Right ventricle myocardium inferior (tissue), 1 donor: ENCODE measurements around the gene BAIAP3. TPM values are rescaled to one million over a fixed set of nuclear protein-coding genes. Genes with fewer than 3 reads are reported as not detected.

Experiments
- ATAC-seq: fragments of 200-7000 bp; cut with Tn5 transposase; one replicate; pipeline ENCODE4 v1.9.1; 2020; ENCODE audit warnings: mild to moderate bottlenecking, moderate library complexity
- DNase-seq: peaks from one replicate; pipeline ENCODE4 v3.0.0; 2021; ENCODE audit errors: missing footprints
- intact Hi-C: fragments of 100-400 bp; cut with DNase I; formaldehyde crosslinking; loops from one replicate; pipeline ENCODE4 v1.11.0; 2022
- total RNA-seq: library from RNA; stranded (reverse); fragmentation: NEBNext Ultra II Directional; extraction: Animal tissue kit (Norgen Biotek cat#: 25700); gene quantifications from one replicate; pipeline ENCODE4 v1.2.1, GENCODE V29; 2021
- donor health status: DM: no; HTN: yes; CAD: no; lungs with severe emphysema.

The BAIAP3 gene
- total RNA-seq, 1 donor from 2014 or later: 1.9 TPM

DNA sequence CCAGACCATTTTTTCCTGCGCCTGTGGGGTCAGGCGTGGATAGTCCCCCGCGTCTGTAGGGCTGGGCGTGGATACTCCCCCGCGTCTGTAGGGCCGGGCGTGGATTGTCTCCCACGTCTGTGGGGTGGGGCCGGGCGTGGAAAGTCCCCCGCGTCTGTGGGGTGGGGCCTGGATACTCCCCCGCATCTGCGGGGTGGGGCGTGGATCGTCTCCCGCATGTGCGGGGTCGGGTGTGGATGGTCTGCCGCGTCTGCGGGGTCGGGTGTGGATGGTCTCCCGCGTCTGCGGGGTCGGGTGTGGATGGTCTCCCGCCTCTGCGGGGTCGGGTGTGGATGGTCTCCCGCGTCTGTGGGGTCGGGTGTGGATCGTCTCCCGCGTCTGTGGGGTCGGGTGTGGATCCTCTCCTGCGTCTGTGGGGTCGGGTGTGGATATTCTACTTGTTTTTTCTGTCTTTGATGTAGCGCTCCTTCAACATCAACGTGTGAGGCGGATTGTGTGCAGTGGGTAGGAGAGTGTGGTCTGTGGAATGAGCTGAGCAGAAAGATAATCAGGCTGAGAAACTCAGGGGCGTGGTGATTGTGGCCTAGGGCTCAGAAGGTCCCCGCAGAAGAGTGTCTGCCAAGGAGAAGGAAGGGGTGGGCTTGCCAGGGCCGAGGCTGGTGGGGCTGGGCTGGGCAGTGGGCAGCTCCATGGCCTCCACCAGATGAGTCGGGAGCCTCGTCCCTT lies 21.5 kb downstream of the BAIAP3 start:
- ATAC-seq: no peak
- intact Hi-C loops: loop anchor here (5.0 kb wide), 1 partner anchor 48 kb away; the partner anchor contains the start of gene UBE2I
- no peak for DNase-seq

DNA sequence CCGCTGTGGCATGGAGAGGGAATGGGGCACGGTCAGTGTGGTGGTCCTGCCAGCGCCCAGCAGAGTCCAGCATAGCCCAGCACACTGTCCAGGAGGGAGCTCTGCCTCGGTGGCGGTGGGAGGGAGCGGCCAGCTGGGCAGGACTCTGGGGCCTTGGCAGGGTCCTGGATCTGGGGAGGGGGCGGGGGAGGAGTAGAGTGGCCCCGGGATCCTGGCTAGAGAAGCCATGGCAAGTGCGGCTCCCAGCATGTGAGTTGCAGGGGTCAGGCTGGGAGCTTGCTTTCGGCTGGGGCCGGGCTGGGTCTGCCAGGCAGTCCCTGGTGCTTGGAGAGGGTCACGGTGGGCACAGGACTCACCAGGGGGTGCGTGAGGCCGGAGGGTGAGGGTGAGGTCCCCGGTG lies 22.1 kb downstream of the BAIAP3 start:
- ATAC-seq (no peak), DNase-seq (no peak)
- intact Hi-C loops: no loop called here

DNA sequence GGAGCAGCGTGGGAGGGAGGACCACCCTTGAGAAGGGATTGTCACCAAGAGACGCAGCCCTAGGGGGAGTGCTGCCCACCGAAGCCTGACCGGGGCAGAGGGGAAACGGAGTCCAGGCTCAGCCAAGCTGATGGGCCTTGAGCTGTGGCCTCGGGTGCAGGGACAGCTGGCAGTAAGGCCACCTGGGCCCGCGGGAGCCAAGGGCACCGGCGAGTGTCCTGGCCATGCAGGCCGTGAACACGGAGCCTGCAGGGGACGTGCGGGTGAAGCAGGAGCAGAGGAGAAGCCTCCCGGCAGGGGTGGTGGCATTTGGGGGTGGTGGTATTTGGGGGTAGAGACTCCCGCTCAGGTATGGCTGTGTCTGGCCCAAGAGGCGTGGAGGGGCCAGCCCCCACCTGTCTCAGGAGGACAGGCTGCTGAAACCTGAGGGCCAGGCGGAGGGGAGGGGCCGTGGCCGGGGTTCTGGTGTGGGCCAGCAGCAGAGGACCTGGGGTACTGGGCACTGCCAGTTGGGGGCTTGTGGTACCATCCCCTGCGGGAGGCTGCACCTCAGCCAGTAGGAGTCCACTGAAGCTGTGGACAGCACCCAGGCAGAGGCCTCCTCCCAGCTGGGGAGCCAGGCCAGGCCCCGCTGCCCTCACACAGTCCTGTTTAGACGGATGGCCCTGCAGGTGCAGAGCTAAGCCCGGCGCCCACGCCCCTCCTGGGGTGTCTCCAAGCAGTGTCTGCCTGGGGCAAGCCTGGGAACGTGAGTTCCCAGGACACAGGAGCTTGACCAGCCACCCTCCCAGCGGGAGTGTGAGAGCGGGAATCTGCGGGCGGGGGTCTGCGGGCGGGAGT lies 22.8 kb downstream of the BAIAP3 start:
- intact Hi-C loops: no loop called here
- no peak for ATAC-seq
- DNase-seq: no peak

DNA sequence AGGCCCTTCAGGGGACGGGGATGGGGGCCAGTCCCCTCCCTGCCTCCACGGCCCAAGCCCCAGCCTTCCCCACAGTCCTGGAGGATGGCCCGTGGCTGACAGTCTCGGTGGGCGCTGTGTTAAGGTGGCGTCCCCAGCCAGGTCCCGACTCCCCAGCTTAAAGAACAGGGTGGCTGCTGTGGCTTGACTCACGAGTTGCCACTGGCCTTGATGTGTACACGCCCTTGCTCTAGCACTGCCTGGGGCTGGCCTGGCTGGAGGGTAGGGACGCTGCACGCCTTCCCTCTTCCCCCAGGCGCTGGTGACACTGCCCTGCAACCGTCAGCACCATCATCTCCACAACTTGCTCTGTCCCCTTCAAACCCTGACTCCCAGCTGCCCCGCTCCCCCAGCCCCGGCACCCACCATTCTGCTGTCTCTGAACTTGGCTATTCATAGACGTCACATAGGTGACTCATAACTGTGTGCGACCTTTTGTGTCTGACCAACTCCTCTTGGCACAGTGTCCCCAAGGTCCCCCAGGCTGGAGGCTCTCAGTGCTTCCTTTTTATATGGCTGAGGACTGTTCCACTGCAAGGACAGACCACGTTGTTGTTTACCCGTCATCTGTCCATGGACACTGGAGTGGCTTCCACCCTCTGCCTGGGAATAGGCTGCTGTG lies 24.6 kb downstream of the BAIAP3 start:
- peak; percentile 12 for ATAC-seq
- intact Hi-C loops: no loop called here
- no peak for DNase-seq

DNA sequence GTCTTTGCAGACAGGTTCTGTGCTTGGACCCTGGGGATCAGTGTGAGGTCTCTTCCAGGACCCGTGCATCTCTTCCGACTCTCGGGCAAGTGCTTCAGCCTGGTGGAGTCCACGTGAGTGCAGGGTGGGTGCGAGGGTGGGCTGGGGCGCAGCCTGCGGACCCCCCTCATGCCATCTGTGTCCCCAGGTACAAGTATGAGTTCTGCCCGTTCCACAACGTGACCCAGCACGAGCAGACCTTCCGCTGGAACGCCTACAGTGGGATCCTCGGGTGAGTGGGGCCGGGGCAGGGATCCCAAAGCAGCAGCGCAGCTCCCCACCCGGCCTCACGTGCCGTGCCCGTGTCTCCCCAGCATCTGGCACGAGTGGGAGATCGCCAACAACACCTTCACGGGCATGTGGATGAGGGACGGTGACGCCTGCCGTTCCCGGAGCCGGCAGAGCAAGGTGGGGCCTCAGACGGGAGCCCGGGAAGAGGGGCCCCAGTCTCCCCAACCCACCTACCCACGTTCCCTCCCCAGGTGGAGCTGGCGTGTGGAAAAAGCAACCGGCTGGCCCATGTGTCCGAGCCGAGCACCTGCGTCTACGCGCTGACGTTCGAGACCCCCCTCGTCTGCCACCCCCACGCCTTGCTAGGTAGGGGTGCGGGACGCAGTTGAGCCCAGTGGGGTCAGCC lies 28.4 kb downstream of the BAIAP3 start:
- ATAC-seq (no peak), DNase-seq (no peak)
- intact Hi-C loops: loop anchor here (5.0 kb wide), 1 partner anchor 60 kb away; the partner anchor contains the start of gene UQCC4

DNA sequence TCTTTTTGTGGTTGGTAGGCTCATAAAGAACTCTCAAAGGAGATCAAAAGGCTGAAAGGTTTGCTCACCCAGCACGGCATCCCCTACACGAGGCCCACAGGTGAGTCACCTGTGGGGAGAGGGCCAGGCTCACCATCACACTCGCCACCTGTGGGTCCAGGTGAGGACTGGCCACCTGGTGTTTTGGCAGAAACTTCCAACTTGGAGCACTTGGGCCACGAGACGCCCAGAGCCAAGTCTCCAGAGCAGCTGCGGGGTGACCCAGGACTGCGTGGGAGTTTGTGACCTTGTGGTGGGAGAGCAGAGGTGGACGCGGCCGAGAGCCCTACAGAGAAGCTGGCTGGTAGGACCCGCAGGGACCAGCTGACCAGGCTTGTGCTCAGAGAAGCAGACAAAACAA lies 29.4 kb downstream of the BAIAP3 start:
- DNase-seq (no peak), ATAC-seq (no peak)
- intact Hi-C loops: loop anchor here (5.0 kb wide), 1 partner anchor 59 kb away; the partner anchor contains the start of gene UQCC4

DNA sequence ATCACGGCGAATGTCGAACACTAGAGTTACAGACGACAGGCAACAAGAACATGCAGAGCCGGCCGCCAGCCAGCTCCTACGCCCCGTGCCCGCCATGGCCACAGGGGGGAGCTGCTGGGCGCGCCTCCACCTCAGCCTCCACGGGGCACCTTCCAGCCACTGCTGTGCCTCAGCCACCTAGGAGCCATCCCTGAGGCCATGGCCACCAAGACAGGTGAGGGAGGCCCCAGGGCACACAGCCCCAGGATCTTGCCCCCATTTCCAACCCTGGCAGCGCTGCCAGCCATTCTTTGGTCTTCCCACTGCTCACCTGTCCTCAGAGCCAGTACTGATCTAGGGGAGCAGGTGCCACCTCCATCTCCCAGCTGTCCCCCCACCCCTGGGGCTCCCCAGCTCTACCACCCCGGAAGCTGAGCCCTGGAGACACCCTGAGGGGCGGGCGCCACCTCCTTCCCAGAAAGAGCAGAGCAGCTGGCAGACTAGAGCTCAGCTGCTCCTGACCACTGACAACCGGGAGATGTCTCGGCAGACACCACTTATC lies 30.1 kb downstream of the BAIAP3 start:
- intact Hi-C loops: loop anchor here (5.0 kb wide), 1 partner anchor 59 kb away; the partner anchor contains the start of gene UQCC4
- DNase-seq (peak; percentile 81), ATAC-seq (peak; percentile 58)

DNA sequence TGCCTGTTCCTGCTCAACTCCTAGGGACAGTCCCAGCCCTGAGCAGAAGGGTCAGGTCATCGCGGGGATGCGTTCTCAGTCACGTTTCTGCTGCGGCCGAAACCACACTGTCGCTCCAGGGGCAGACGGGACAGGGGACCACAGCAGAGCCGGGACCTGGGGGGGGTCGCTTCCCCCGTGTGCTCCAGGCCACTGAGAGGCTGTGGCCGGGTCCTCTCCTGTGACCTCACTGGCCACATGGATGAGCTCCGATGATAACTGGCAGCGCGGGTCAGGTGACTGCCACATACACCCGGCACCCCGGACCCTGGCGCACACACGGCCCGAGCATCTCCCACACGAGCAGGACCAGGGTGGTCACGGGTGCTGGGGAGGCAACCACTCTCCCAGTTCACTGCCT lies 31.1 kb downstream of the BAIAP3 start:
- ATAC-seq (no peak), DNase-seq (no peak)
- intact Hi-C loops: loop anchor here (5.0 kb wide), 1 partner anchor 58 kb away; the partner anchor contains the start of gene UQCC4

DNA sequence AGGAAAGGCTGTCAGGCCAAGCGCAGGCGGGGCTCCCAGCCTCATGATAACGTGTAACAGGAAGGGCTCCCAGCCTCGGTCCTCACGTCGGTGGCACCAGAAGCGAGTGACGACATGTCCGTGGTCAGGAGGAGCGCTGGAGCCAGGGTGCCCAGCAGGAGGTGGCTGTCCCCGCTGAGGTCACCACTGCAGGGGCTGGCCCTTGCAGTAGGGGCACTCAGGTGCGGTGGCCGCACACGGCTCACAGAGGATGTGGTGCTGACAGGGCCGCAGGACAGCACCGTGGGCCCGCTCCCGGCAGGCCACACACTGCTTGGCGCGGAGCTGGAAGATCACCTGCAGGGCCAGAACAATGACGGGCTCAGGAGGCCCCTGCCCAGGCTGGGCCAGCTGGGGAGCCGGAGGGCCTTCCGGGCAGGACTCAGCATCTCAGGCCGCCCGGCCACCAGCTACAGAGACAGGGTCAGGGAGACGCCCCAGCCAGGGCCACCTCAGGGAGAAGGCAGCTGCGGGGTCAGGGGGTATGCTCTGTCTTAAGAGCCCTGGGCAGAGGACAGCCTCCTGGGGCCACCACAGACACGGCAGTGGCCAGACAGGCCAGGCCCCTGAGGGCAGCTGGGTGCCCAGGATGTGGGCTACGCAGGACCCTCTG lies 32.7 kb downstream of the BAIAP3 start:
- intact Hi-C loops: no loop called here
- ATAC-seq (no peak), DNase-seq (no peak)

DNA sequence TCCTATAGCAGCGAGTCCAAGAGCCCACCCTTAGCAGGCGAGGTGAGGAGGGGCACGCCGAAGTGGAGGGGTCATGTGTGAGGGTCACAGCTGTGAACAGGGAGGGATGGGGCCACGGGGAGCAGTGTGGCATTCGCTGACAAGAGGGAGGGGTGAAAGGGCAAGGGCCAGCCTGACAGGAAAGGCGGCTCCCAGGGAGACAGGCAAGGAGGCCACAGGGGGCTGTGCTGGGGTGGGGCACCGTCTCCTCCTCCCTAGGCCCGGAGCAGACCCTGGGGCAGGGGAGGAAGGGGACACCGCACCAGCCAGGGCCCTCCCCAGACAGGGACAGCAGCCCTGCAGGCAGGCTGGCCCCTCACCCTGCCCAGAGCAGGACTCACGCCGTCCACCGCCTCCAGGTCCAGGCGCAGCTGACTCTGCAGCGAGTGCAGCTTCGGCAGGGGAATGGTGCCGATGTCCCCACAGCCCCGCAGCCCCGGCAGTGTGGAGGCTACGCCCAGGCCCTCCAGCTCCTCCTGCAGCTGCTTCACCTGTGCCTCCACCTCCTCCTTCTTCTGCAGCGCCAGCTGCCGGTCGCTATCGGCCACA lies 33.4 kb downstream of the BAIAP3 start:
- DNase-seq (no peak), ATAC-seq (peak; percentile 14)
- intact Hi-C loops: no loop called here

DNA sequence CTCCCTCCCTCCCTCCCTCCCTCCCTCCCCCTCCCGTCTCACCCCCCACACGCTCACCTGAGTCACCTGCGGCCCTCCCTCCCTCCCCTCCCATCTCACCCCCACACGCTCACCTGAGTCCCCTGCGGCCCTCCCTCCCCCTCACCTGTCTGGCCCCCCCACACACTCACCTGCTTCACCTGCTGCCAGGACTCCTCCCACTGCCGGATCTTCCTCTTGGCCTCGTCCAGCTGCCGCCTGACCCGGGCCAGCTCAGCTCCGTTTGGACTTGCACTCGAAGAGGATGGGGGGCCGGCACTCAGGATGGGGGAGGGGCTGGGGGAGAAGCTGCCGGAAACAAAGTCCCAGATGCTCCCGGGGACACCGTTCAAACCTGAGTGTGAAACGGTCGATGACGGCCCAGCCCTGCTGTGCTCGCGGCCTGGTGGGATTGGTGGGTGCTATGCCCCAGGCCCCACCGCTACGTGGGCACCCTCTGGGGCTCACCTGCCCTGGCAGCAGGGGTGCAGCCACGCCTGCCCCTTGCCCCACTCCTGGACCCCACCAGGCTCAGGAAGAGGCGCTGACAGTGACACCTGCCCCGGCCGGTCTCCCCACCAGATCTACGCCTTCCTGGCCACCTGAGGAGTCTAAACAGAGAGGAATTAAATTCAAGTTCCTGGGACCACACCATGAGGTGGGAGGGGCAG lies 34.2 kb downstream of the BAIAP3 start:
- intact Hi-C loops: no loop called here
- no peak for ATAC-seq
- no peak for DNase-seq

DNA sequence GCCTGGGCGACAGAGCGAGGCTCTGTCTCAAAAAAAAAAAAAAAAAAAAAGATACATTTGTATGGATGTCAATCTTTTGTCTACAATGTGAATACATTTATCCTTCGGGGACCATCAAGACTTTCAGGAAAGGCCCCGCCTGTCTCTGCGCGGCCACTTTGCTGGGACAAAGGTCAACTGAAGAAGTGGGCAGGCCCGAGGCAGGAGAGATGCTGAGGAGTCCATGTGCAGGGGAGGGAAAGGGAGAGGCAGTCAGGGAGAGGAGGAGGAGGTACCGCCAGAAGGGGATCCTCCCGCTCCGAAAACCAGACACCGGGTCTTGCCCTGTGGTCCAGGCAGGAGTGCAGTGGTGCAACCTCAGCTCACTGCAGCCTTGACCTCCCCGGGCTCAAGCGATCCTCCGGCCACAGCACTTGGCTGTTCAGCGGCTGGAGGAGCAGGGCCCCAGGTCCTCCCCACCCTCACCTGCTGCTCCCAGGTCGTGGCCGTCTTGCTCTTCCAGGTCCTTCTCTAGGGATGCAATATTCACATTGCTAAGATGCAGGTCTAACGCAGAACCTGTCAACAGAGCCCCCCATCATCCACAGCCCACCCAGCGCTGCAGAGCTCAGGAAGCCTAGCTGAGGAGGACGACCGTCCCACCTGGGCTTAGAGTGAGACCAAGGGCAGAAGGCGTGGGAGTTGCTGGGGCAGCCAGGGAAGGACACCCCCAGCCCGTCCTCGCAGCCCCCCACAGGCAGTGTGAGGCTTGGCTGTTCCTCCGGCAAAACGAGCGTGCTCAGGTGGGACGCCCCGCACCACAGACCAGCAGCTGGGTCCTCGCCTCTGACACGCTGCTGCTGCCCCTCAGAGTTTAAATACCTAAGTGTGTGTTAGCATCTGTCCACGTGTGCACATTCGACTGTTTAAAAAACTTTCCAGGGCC lies 37.9 kb downstream of the BAIAP3 start:
- ATAC-seq: no peak
- DNase-seq: no peak
- intact Hi-C loops: no loop called here

DNA sequence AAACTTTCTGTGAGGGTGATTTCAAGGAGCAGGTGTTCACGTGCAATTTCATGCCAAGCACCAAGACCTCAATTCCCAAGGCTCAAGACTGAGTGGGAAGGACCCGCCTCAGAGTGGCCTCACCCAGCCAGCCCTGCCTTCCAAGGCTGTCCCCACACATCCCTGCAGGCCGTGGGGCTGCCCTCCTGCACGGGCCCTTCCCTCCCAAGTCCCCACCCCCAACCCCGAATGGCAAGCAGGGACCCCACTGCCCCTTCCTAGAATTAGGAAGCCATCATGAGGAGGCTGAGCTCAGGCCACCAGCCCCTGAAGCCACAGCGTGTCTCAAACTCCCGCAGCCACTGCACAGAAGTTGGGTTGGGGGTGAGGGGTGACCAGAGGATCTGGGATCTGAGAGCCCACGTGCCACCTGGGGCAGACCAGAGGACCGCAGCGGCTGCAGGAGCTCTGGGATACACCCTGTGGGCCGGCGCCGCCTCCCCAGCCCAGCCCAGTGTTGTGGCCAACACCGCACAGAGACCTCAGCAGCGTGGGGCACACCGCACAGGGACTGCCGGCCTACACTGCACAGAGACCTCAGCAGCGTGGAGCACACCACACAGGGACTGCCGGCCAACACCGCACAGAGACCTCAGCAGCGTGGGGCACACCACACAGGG lies 39.0 kb downstream of the BAIAP3 start:
- DNase-seq: no peak
- ATAC-seq: no peak
- intact Hi-C loops: no loop called here

DNA sequence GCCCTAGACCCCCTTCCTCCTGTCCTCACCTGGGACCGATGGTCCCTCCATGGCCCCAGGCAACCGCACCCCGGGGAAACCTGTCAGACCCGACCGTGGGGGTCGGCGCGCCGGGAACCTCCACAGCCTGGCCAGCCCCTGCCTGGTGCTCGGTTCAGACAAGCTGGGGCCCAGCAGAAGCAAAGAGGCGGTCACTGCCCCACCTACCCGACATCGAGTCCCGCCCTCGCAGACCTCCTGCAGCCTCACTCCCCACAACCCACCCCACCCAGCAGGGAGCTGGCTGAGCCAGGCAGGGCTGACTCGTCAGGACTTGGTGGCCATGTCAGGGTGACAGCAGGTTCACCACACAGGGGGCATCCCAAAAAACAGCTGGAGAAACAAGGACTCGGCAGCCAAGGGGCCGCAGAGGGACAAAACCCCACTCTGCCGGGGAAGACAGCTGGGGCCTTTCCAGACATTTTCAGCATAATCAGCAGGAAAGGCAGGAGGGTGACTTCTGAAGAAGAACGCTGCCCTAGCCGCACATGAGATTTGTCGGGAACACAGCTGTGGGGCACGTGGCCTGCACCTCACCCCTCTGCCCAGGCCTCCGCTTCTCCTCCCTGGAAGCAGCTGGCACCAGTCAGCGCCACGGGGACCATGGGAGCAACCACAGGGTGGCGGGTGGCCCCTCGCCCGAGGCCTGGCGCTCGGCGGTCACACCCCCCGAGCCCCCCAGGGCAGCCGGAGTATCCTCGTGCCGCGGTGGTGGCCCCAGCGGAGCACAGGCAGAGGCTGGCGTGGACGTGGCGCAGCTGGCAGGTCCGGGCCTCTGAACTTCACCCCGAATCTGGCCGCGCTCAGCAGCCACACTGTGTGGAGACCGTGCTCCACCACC lies 41.2 kb downstream of the BAIAP3 start:
- no peak for ATAC-seq
- DNase-seq: no peak
- intact Hi-C loops: no loop called here

DNA sequence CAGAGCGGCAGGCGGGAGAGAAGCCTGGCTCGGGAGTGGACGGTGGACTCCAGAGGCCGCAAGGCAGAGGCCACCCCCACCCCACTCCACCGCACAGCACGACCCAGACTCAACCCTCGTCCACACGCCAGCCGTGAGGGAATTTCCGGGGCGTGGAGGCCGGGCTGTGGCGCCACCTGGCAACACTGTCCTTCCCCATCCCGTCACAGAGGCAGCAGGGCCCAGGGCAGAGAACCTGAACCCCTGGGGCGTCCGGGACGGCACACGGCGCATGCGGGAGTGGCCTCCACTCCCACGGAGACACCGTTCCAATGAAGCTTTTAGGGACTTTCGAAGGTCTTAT lies 41.8 kb downstream of the BAIAP3 start:
- intact Hi-C loops: no loop called here
- no peak for ATAC-seq
- no peak for DNase-seq
